ENCODE results near the gene IL15RA. TPM values are rescaled to one million over a fixed set of nuclear protein-coding genes. Genes with fewer than 3 reads are reported as not detected.

IL15RA gene
- total RNA-seq, 1 experiment from 2014 or later, result 2.0 TPM

DNA sequence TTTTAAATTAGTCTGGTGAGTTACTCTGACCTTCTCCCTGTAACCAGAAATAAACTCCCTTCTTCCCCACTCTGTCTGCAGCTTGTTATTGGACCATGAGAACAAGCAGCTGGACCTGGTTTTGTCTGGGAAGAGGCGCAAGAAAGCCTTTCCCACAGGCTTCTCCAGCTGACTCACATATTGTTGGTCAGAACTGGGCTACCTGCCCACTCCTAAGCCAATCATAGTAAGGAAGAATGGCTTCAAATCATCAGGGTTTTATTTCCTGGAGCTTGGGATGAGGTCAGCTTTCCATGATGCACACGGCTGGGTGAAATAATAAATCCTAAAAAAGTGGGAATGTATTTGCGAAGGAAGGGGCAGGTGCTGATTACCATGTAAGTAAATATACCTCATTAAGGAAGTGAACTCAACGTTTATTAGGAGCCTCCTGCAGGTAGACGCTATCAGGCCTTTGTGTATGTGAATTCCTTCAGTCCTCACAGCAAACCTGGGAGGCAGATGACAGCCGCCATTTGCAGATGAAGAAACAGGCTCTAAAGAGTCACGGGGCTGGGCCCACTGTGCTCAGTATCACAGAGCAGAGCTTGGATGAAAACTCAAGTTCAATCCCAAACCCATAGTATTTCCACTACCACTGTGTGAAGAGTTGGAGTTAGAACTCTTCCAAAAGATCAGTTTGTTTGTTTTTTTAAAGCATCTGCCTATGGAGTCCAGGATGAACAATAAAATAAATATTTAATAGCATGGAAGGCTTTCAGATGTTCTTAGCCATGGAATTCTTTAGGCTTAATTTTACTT, 32.8 kb downstream of the IL15RA start:
- Histone ChIP-seq H3K27me3 (ENCODE audit: control insufficient read depth, insufficient read depth, low read length) (no peaks in the 10 kb centered on the region), H3K36me3 (replicated peaks; ENCODE audit: control insufficient read depth, insufficient read depth, low read length) (no peaks in the 10 kb centered on the region), H3K4me3 (ENCODE audit: insufficient read depth, low read depth, low read length) (no peak overlapping the region)
- no peak for DNase-seq

DNA sequence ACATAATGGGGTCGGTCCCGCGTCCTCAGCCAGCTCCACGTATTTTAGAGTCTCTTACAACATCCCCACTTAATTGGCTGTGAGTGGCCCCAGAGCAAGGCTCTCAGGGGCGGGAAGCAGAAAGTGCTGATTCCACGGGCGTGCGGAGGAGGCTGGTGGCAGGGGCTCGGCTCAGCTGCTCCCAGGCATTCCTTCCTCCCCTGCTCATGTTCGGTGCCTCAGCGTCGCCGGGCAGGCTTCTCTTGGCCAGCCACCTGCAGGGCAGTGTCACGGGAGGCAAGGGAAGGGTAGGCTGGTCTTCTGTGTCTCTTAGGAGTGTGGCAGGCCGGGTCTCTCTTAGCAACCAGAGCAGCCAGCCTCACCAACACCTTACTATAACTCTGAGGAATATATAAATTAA, 33.8 kb downstream of the IL15RA start:
- H3K36me3 ChIP-seq (replicated peaks; ENCODE audit: control insufficient read depth, insufficient read depth, low read length), result no peaks in the 10 kb centered on the region
- DNase-seq, result peak; percentile 79
- no peak overlapping the region for H3K4me3 ChIP-seq (ENCODE audit: insufficient read depth, low read depth, low read length)
- no peaks in the 10 kb centered on the region for H3K27me3 ChIP-seq (ENCODE audit: control insufficient read depth, insufficient read depth, low read length)

DNA sequence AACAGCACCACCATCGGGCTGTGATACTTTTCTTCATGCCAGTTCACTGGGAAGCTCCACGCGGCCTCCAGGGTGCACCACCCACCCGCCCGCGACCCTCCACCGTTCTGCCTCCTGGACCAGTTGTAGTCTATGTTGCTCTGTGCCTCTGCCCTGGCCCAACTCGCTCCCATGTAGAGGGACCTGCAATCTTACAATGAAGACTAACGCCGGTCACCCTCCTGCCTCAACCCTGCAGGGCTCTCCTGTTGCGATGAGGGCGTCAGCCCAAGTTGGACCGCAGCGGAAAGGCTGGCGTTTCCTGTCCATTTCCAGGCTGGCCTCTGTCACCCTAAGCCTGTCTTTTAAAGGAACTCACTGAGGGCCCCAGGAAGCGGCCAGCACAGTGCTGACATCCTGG, 34.9 kb downstream of the IL15RA start:
- Histone ChIP-seq H3K27me3 (ENCODE audit: control insufficient read depth, insufficient read depth, low read length) (no peaks in the 10 kb centered on the region), H3K4me3 (ENCODE audit: insufficient read depth, low read depth, low read length) (no peak overlapping the region), H3K36me3 (replicated peaks; ENCODE audit: control insufficient read depth, insufficient read depth, low read length) (peaks cover 3% of the 10 kb centered on the region)
- DNase-seq, result peak; percentile 49

DNA sequence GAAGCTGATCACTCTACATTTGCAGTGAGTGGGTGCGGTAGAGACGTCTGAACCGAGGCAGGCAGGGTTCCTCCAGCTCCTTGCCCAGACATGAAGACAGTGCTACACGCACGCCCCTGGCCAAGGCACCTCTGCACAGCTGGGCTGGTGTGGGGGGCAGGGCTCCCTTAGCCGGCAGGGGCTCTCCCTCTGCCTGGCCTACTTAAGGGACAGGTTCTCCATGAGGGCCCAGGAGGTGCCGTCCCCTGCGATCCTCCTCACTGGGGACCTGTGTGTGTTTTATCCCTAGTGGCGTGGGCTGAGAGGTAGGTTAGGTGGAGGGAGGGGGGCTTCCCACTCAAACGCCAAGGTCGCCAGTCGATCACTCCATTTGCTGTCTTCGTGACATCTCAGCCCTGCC, 35.3 kb downstream of the IL15RA start:
- Histone ChIP-seq H3K36me3 (replicated peaks; ENCODE audit: control insufficient read depth, insufficient read depth, low read length) (peaks cover 4% of the 10 kb centered on the region), H3K4me3 (ENCODE audit: insufficient read depth, low read depth, low read length) (no peak overlapping the region), H3K27me3 (ENCODE audit: control insufficient read depth, insufficient read depth, low read length) (no peaks in the 10 kb centered on the region)
- DNase-seq, result peak; percentile 57

DNA sequence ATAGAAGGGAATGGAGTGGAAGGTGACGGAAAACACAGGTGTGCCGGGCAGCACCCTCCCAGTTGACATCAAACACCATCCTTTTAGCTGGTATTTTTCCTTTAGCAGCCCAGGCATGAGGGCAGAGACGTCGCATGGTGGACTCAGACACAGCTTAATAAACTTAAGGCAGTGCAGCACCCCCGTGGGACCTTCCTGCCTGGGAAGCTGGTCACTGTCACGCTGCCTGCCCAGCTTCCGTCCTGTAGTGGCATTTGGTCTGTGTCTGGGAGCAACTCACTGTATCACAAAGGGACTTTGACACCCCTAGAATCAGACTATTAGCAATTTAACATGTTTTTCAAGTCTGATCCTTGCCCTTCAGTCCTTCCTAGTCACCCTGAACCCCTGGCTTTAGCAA, 35.8 kb downstream of the IL15RA start:
- Histone ChIP-seq H3K27me3 (ENCODE audit: control insufficient read depth, insufficient read depth, low read length) (no peaks in the 10 kb centered on the region), H3K4me3 (ENCODE audit: insufficient read depth, low read depth, low read length) (no peak overlapping the region), H3K36me3 (replicated peaks; ENCODE audit: control insufficient read depth, insufficient read depth, low read length) (peaks cover 7% of the 10 kb centered on the region)
- no peak for DNase-seq

DNA sequence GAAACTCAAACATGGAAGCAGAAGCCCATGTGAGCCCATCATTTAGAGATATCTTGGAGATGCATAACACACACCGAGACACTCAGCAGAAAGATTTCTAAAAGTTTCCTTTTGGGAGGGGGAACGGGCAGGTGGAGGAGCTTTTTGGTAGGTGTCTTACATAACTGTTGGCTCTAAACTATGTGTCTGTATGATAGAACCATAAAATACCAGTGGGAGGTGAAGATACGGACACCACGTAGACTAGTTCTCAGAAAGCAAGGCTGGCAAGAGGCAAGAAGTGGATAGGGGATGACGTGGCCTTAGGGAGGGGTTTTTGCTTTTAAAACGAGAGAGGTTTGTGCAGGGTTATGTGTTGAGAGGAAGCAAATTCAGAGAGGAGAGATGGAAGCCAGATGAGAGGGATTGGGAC, 36.5 kb downstream of the IL15RA start:
- peaks cover 13% of the 10 kb centered on the region for H3K36me3 ChIP-seq (replicated peaks; ENCODE audit: control insufficient read depth, insufficient read depth, low read length)
- H3K4me3 ChIP-seq (ENCODE audit: insufficient read depth, low read depth, low read length), result no peak overlapping the region
- no peak for DNase-seq
- no peaks in the 10 kb centered on the region for H3K27me3 ChIP-seq (ENCODE audit: control insufficient read depth, insufficient read depth, low read length)

DNA sequence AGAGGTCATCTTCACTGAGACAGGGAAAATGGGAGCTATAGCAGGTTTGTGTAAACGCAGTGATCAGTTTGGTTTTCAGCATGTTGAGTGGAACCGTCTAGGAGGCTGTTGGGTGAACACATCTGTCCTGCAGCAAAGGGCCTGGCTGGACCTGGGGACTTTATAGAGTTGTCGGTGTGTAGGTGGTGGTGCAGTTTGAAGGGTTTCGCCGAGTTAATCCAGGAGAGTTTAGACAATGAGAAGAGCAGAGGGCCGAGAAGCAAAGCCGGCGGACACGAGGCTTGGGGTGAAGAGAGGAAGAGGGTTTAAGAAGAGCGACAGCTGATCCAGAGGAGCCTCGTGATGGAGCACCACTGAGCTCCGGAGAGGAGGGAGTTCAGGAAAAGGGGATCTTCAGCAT, 39.1 kb downstream of the IL15RA start:
- Histone ChIP-seq H3K27me3 (ENCODE audit: control insufficient read depth, insufficient read depth, low read length) (no peaks in the 10 kb centered on the region), H3K36me3 (replicated peaks; ENCODE audit: control insufficient read depth, insufficient read depth, low read length) (peaks cover 14% of the 10 kb centered on the region), H3K4me3 (ENCODE audit: insufficient read depth, low read depth, low read length) (no peak overlapping the region)
- no peak for DNase-seq

DNA sequence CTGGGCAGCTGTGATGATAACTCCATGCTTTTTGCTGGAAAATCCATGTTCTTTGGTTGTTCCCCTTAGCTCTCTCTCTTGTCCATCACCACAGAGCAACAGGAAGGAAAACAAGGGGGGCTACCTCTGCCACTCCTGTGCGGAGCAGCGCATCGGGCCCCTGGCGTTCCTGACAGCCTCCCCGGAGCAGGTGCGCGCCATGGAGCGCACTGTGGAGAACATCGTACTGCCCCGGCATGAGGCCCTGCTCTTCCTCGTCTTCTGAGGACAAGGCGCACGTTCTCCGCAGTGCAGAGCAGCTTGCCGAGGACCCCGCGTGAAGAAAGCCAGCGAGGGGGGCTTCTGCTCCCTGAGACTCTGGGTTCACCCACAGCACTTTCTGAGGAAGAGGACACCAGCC, 40.3 kb downstream of the IL15RA start:
- H3K36me3 ChIP-seq (replicated peaks; ENCODE audit: control insufficient read depth, insufficient read depth, low read length), result peaks cover 14% of the 10 kb centered on the region
- H3K4me3 ChIP-seq (ENCODE audit: insufficient read depth, low read depth, low read length), result no peak overlapping the region
- DNase-seq, result no peak
- no peaks in the 10 kb centered on the region for H3K27me3 ChIP-seq (ENCODE audit: control insufficient read depth, insufficient read depth, low read length)

DNA sequence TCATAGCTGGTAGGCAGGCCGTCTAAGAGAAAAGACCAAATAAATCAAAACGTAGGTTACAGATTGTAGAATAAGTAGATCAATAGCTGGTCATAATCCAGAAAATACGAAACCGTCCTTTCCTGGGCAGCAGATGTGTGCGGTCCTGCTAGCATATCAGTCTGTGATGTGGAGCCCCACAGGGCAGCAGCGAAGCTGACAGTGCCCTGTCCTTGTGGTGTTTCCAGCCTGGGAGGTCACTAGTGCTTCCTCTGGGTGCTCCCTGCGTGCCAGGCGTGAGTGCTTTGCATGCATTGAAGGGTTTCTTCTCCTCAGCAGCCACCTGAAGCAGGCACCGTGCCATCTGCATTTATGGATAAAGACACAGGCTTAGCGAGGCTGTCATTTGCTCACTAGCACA, 41.7 kb downstream of the IL15RA start:
- H3K36me3 ChIP-seq (replicated peaks; ENCODE audit: control insufficient read depth, insufficient read depth, low read length), result peaks cover 16% of the 10 kb centered on the region
- H3K4me3 ChIP-seq (ENCODE audit: insufficient read depth, low read depth, low read length), result no peak overlapping the region
- no peaks in the 10 kb centered on the region for H3K27me3 ChIP-seq (ENCODE audit: control insufficient read depth, insufficient read depth, low read length)
- no peak for DNase-seq

DNA sequence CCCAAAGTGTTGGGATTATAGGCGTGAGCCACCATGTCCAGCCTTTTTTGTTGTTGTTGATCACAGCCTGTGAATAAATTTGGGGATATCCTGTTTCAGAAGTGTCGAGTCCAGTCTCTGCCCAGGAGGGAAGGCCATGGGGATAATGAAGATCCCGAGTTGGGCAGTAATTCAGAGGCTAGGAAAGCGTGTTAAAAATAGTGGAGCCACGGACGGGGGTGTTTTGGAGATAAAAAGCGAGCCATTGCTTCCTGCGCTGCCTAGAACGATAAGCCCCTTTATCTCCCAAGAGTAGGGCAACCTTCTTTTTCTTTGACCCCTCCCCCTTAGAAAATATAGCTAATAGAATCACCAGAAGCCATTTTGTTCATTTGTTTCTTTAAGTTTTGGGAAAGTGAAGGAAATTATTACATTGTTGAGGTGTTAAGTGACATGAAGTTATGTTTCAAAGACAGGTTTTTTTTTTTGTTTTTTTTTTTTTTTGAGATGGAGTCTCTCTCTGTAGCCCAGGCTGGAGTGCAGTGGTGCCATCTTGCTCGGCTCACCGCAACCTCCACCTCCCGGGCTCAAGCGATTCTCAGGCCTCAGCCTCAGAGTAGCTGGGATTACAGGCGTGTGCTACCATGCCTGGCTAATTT, 43.3 kb downstream of the IL15RA start:
- Histone ChIP-seq H3K36me3 (replicated peaks; ENCODE audit: control insufficient read depth, insufficient read depth, low read length) (peaks cover 25% of the 10 kb centered on the region), H3K27me3 (ENCODE audit: control insufficient read depth, insufficient read depth, low read length) (no peaks in the 10 kb centered on the region), H3K4me3 (ENCODE audit: insufficient read depth, low read depth, low read length) (no peak overlapping the region)
- DNase-seq, result no peak

DNA sequence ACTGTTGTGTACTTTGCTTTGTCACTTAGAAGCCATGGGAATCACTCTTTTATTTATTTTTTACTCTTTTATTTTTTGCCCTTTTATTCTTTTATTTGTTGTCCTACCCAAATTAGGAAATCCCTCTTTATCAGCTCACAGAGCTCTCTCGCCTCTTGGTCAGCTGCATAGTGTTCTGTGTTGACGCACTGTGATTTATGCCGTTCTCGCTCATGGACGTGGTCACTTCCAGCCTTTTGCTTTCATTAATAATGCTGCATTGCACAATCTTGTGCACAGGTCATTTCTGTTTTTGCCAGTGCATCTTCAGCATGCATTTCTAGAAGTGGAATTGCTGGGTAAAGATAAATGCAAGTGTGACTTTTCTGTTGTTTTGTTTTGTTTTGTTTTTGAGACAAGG, 45.0 kb downstream of the IL15RA start:
- no peaks in the 10 kb centered on the region for H3K27me3 ChIP-seq (ENCODE audit: control insufficient read depth, insufficient read depth, low read length)
- no peak overlapping the region for H3K4me3 ChIP-seq (ENCODE audit: insufficient read depth, low read depth, low read length)
- peaks cover 30% of the 10 kb centered on the region for H3K36me3 ChIP-seq (replicated peaks; ENCODE audit: control insufficient read depth, insufficient read depth, low read length)
- no peak for DNase-seq

DNA sequence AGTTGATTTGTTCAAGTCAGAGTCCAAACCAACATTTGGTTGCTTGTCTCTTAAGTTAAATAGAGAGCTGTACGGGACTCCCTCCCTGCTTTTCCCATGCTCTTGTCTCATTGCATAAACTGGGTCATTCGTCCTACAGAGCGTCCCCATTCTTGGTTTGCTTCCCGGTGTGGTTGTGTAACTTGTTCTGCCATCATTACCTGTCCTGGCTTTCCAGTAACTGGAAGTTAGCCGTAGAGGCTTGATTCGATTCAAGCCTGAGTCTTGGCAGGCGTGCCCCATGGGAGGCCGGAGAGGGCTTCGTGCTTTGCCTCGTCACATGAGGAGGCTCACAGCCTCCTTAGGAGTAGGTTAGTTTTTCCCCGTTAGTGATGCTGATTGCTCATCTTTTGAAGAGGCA, 47.1 kb downstream of the IL15RA start:
- H3K27me3 ChIP-seq (ENCODE audit: control insufficient read depth, insufficient read depth, low read length), result no peaks in the 10 kb centered on the region
- peaks cover 31% of the 10 kb centered on the region for H3K36me3 ChIP-seq (replicated peaks; ENCODE audit: control insufficient read depth, insufficient read depth, low read length)
- no peak for DNase-seq
- H3K4me3 ChIP-seq (ENCODE audit: insufficient read depth, low read depth, low read length), result no peak overlapping the region

DNA sequence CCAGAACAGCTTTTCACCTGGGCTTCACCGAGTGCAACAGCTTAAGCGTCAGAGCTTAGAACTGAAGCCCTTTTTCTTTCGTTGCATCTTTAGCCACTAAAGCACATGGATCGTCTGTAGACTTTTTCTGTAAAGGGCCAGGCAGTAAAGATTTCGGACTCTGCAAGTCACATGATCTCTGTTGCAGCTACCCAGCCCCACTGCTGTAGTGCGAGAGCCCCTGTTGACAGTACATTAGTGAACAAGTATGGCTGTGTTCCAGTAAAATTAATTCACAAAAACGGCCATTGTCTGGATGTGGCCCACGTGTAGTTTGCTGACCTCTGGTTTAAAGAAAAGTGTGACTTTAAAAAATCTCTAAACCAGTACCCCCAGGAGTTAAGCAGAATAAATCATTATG, 47.9 kb downstream of the IL15RA start:
- no peak for DNase-seq
- Histone ChIP-seq H3K4me3 (ENCODE audit: insufficient read depth, low read depth, low read length) (no peak overlapping the region), H3K27me3 (ENCODE audit: control insufficient read depth, insufficient read depth, low read length) (no peaks in the 10 kb centered on the region), H3K36me3 (replicated peaks; ENCODE audit: control insufficient read depth, insufficient read depth, low read length) (peaks cover 38% of the 10 kb centered on the region)

DNA sequence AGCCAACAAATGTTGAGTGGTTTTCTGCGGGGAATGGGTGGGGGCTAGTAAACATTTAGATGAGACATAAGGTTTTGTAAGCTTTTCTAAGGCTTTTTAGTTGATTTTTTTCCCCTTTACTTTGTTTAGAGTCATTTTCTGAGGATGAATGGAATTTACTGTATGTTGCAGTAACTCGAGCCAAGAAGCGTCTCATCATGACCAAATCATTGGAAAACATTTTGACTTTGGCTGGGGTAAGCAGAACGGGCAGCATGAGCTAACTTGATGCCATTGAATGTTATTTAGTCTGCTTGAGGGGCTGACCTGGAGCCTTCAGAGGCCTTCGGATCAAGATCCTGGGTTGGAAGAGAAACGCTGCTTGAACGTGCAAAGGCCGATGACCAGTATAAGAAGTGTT, 50.0 kb downstream of the IL15RA start:
- Histone ChIP-seq H3K27me3 (ENCODE audit: control insufficient read depth, insufficient read depth, low read length) (no peaks in the 10 kb centered on the region), H3K4me3 (ENCODE audit: insufficient read depth, low read depth, low read length) (no peak overlapping the region), H3K36me3 (replicated peaks; ENCODE audit: control insufficient read depth, insufficient read depth, low read length) (peaks cover 50% of the 10 kb centered on the region)
- no peak for DNase-seq

DNA sequence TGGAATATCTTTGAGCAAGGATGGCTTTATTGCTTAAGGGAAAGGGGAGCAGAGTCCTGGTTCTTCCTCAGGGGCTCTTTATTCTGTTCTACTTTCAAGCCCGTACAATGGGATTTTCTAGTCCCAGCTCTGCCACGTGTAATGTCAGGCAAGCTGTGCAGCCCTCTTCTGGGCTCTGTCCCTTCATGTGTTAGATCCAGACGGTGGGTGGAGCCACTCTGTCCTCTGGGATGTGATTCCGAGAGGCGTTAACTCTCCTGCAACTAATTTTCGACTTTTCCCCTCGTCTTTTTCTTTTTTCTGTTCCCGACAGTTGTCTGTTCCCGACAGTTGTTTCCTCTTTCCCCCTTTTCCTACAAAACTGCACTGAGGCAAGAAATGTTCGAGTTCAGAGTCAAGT, 52.5 kb downstream of the IL15RA start:
- no peak for DNase-seq
- Histone ChIP-seq H3K27me3 (ENCODE audit: control insufficient read depth, insufficient read depth, low read length) (no peaks in the 10 kb centered on the region), H3K4me3 (ENCODE audit: insufficient read depth, low read depth, low read length) (no peak overlapping the region), H3K36me3 (replicated peaks; ENCODE audit: control insufficient read depth, insufficient read depth, low read length) (peaks cover 62% of the 10 kb centered on the region)

Measured in H7 (cell line).